UCSD-AML1 (cell line): ENCODE data around the gene TMEM223.
"Not testable (repeated sequence)": the region's sequence is repeated elsewhere in the genome, so short reads cannot be mapped to it uniquely, and the experiment has no call there.

Experiments used
- DNase-seq: peaks from one replicate; lab custom pipeline; 2025; ENCODE audit not compliant: unreplicated experiment; lab: John Stamatoyannopoulos, UW

Gene TMEM223

DNA sequence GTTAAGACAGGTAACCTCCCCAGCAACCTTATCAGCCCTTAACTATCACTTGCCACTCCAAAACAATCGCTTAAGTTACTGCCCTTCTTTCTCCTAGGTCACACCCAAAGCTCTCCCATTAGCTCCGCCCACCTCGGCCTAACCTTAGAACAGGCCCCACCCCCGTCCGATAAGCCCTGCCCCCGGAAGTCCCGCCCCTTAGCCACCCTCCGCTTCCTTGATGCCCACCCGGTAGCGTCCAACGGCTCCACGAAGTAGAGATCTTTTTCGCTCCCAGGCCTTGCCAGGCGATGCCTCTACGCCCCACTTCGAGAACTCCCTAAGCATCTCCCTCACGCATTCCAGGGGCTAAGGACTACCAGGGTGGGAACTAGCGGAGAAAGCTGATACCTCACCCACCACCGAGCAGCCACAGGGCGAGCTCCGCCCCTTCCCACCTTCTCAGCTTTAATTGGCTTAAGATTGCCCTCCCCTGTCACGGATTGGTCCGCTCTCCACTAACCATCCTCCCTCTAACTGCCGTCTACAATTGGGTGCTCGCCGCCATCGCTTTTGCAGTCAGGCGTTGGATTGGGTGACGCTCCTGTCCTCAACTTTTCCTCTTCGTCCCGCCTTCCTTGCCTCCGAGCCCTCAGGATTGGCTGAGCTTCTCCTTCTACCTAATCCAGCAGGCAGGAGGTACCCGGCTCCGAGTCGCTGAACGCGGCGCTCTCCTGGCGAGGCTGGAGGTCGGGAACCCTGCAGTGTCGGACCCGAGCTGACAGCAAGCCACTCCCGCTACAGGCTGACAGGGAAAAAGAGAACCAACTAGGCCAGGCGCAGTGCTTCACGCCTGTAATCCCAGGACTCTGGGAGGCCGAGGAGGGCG, 37.8 kb downstream of the TMEM223 start, which contains the start of gene ZBTB3:
Gene ZBTB3 (minus strand): TSS at position 425 of the 868 bp plus-strand sequence. CDS start 496 bp downstream, outside the sequence.
- DNase-seq, result peak; percentile 97

DNA sequence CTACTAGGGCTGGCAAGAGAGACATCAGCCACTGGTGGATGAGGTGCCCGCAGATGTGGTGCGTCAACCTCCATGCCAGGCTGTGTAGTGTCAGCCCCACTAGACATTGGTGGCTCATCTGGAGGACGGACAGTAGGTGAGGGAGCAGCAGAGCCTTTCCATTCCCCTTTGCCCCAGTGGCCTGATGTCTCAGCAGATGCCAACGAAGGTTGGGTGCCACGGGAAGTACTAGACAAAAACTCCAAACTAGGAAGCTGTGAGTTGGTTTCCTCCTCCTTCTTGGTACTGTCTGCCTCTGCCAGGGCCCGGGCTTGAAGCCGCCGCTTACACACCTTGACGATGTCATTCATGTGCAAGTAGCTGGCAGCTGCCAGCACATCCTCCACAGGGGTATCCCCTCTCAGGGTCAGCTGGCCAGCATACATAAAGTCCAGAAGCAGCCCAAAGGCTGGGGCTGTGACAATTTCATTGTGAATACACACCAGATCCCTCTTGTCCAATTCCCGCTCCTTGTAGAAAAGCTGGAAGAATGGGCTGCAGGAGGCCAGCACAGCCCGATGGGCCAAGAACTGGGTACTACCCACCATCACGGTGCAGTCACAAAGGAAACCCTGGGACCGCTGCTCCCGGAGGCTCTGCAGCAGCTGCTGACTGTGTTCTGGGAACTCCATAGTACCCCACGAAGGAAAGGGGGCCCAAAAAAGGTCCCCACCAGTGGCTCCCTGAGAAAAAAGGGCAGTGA, 38.6 kb downstream of the TMEM223 start:
- DNase-seq, result no peak

DNA sequence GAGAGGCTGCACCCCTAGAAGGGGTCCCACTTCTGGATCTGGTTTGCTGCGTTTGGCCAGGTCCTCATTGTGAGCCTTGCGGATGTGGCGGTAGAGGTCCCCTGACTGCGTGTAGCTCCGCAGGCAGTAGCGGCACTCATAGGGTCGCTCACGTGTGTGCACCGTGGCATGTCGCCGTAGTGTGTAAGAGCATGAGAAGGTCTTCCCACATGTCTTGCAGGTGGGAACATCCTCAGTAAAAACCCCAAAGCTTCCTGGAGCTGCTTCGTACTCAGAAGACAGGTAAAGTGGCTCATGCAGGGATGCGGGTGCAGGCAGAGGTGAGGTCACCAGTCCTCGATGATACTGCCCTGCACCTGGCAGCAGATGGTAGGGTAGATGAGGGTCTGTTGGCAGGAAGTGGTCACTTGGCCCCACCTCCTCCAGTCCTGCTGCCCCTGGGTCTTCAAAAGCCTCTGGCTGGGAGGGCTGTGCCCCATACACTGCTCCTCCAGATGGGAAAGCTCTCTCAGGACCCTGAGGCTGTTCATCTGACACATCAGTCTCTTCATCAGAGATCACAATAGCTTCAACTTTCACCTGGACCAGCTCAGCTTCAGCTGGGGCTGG, 39.5 kb downstream of the TMEM223 start:
- no peak for DNase-seq

DNA sequence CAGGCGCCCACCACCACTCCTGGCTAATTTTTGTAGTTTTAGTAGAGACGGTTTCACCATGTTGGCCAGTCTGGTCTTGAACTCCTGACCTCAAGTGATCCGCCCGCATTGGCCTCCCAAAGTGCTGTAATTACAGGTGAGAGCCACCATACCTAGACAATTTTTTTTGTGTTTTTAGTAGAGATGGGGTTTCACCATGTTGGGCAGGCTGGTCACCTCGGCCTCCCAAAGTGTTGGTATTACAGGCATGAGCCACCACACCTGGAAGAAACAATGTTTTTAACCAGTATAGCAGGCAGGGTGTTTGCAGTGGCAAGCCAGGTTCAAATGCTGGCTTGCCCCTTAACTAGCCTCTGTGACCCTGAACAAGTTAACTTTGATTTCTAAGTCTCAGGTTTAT, 41.9 kb downstream of the TMEM223 start:
- DNase-seq, result not testable (repeated sequence)

DNA sequence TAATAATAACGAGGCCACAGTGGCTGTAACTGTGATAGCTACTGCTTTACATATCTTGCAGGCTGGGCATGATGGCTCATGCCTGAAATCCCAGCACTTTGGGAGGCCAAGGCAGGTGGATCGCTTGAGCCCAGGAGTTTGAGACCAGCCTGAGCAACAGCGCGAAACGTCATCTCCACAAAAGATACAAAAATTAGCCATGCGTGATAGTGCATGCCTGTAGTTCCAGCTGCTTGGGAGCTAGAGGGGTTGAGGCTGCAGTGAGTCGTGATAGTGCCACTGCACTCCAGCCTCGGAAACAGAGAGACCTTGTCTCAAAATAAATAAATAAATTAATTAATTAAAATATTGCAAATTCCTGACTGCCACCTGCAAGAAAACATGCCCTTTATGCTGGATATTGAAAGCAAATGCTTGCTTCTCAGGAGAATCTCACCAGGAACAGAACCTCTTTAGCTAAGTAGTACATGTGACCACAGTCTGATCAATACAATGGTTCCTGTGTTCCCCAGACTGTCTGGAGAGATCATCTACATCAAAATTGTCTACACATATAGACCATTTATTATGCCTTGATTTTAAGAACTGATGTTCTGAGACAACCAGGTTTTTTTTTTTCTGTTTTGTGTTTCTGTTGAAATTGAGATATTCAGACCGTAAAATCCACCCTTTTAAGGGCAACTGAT, 44.2 kb downstream of the TMEM223 start:
- no peak for DNase-seq
